Lung (tissue), 12 donors: ENCODE measurements around the gene SS18L1. TPM values are rescaled to one million over a fixed set of nuclear protein-coding genes. Genes with fewer than 3 reads are reported as not detected.

Experiments used
- ATAC-seq: fragments of 200-7000 bp; cut with Tn5 transposase; one replicate; pipeline ENCODE4 v1.9.1; 2020; ENCODE audit warnings: moderate number of reproducible peaks; ENCODE audit not compliant: insufficient read depth, low FRiP score
- DNase-seq, 3 donors: peaks; one replicate each; pipeline ENCODE4 v3.0.0-alpha.2; 2013 to 2017
- H3K27ac ChIP-seq, 2 donors: one replicate each; pipeline ENCODE4 v1.5.1; 2013; ENCODE audit warnings: mild to moderate bottlenecking in 2 of 2, moderate library complexity in 2 of 2, control low read depth in 1 of 2, inconsistent platforms in 1 of 2, low read depth in 1 of 2, low read length in 1 of 2
- H3K27me3 ChIP-seq, 3 donors: one replicate each; pipeline ENCODE4 v1.5.1; 2013; ENCODE audit warnings: low read length in 2 of 3; ENCODE audit not compliant: control insufficient read depth in 3 of 3, insufficient read depth in 3 of 3
- H3K36me3 ChIP-seq, 4 donors: one replicate each; pipeline ENCODE4 v1.5.1; 2013; ENCODE audit warnings: low read length in 4 of 4, mild to moderate bottlenecking in 1 of 4, moderate library complexity in 1 of 4; ENCODE audit not compliant: control insufficient read depth in 4 of 4, insufficient read depth in 4 of 4
- H3K4me1 ChIP-seq, 5 donors: one replicate each; pipeline ENCODE4 v1.5.1; 2013; ENCODE audit warnings: low read length in 5 of 5, mild to moderate bottlenecking in 2 of 5, moderate library complexity in 1 of 5; ENCODE audit not compliant: control insufficient read depth in 5 of 5, insufficient read depth in 5 of 5
- H3K4me3 ChIP-seq: one replicate; pipeline ENCODE4 v1.5.1; 2013; ENCODE audit warnings: mild to moderate bottlenecking, control low read depth, moderate library complexity
- H3K9ac ChIP-seq, 2 donors: one replicate each; pipeline ENCODE4 v1.5.1; 2013; ENCODE audit warnings: low read length in 2 of 2, control low read depth in 1 of 2; ENCODE audit not compliant: insufficient read depth in 1 of 2
- H3K9me3 ChIP-seq, 4 donors: one replicate each; pipeline ENCODE4 v1.5.1; 2013; ENCODE audit warnings: low read length in 3 of 4, mild to moderate bottlenecking in 1 of 4, moderate library complexity in 1 of 4; ENCODE audit not compliant: control insufficient read depth in 4 of 4, insufficient read depth in 3 of 4
- CTCF ChIP-seq: IDR thresholded peaks from 2 replicates; pipeline ENCODE4 v1.5.1; 2012; ENCODE audit warnings: mild to moderate bottlenecking; ENCODE audit errors: control extremely low read depth, extremely low read depth
- WGBS, 2 donors: extraction: QIAGEN DNeasy Blood & Tissue Kit; methylation state at CpG; one replicate each; pipeline ENCODE4 v1.1.7; 2013; 5-methylcytosine and 5-hydroxymethylcytosine counted together
- polyA plus RNA-seq, 2 donors: library from polyadenylated mRNA; stranded (reverse); fragments of 200-250 nt; gene quantifications; one replicate each; pipeline ENCODE4 v1.2.1, GENCODE V29; 2013
- total RNA-seq, 2 donors: library from RNA; depleted of rRNA in 1 of 2; stranded (reverse); fragments of >200 nt in 1 of 2; gene quantifications; one replicate each; pipeline ENCODE4 v1.2.1, GENCODE V29; 2014 to 2021
- donor health status: control.
- donor health status: control.
- donor health status: Bipolar disorder and iron deficiency.
- donor health status: healthy.
- donor health status: DM: yes; HTN: yes; CAD: no.

The SS18L1 gene
- total and polyA plus RNA-seq, 4 donors, result 7.2 to 24.1 (median 14.9) TPM

GRCh38 chr20:62198931-62199330 lies 55.4 kb downstream of the SS18L1 start:
- no peak for DNase-seq
- no peak overlapping the region for H3K27ac ChIP-seq
- H3K9ac ChIP-seq, result no peak overlapping the region
- no peaks in the 10 kb centered on the region for H3K27me3 ChIP-seq
- 97 to 98% methylated on average over 18 of the region's 18 CpGs for WGBS, 2 donors
- H3K4me1 ChIP-seq, result no peaks in the 10 kb centered on the region
- H3K36me3 ChIP-seq, result peaks cover 12 to 50% (median 22%) of the 10 kb centered on the region in 4 donors
- ATAC-seq, result no peak
- TF ChIP-seq CTCF, result no peak
- no peak overlapping the region for H3K4me3 ChIP-seq
- H3K9me3 ChIP-seq, result no peaks in the 10 kb centered on the region

- Histone ChIP-seq H3K27me3 (no peaks in the 10 kb centered on the region), H3K27ac (no peak overlapping the region), H3K4me3 (no peak overlapping the region), H3K9me3 (no peaks in the 10 kb centered on the region), H3K36me3 (peaks cover 11 to 47% (median 22%) of the 10 kb centered on the region in 4 donors), H3K4me1 (no peaks in the 10 kb centered on the region), H3K9ac (no peak overlapping the region)
- ATAC-seq (no peak), DNase-seq (no peak)
- no peak for TF ChIP-seq CTCF
- 95 to 96% methylated on average over 38 of the region's 38 CpGs for WGBS, 2 donors
Measured at GRCh38 chr20:62200491-62201172, 57.1 kb downstream of the SS18L1 start.

- Histone ChIP-seq H3K9me3 (no peaks in the 10 kb centered on the region), H3K27me3 (no peaks in the 10 kb centered on the region), H3K36me3 (peaks cover 8 to 44% (median 22%) of the 10 kb centered on the region in 4 donors), H3K4me1 (no peaks in the 10 kb centered on the region), H3K27ac (no peak overlapping the region), H3K9ac (no peak overlapping the region), H3K4me3 (no peak overlapping the region)
- TF ChIP-seq CTCF, result no peak
- DNase-seq (no peak), ATAC-seq (no peak)
- 93 to 94% methylated on average over 38 of the region's 38 CpGs for WGBS, 2 donors
Measured at GRCh38 chr20:62201173-62202082, 57.9 kb downstream of the SS18L1 start.
